GM21367 (cell line): Measurements from ENCODE around the gene ATAT1.

Source experiments
- ATAC-seq: cut with Tn5 transposase; IDR thresholded peaks from one replicate; pipeline ENCODE4 v1.9.1; 2021; ENCODE audit not compliant: unreplicated experiment

Gene ATAT1

DNA sequence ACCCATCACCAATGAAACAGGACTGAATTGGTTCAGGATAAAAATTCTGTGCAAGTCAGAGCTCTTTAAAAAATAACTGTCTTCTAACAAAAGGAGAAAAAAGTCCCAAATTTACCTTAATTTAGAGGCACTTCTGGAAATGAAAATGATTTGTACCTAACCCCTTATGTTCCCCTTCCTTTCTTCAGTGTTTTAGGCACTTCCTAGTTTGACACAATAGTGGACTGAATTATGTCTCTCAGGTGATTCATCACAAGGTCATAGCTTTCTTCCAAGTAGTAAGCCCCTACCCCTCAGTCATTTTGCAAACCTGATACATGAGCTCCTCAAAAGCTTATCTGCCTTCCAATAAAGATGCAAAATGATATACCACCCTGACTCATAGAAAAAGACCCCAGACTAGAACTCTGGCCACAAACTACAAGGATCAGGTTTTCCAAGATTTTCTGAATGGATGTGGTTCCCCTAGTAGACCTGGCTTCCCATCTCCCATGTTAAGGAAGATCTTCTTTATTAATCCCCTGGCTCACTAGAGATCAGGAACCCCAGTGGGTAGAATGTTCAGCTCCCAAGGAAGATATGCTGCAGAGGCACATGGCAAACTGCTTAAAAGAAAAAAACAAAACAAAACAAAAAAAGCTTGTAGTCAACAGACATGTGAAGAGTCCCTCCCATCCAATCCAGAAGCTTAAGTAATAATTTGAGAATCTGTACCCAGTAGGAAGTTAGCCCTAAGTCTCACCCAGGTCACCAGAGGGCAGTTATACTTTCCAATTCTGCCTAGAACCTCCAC lies 13.2 kb upstream of the ATAT1 start:
- no peak for ATAC-seq

- ATAC-seq, result no peak
Measured at GRCh38 chr6:30614044-30614842, 12.4 kb upstream of the ATAT1 start.

DNA sequence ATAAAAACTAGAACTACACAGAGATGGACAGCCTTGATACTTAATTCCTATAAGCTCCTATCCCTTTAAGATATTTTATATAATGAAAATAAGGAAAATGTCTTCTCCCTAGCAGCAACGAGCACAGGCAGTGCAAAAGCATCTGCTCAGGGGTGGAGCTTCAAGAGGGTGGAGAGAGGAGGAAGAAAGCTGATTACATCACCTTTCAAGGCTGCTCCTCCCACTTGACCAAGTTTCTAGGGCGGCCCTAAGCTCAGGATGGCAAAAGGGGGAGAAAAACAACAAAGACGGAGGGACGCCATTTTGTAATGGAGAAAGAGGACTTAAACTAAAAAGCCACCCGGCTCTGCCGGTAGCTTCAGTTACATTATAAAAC lies 11.8 kb upstream of the ATAT1 start:
- peak; percentile 40 for ATAC-seq

- ATAC-seq, result no peak
Measured at GRCh38 chr6:30615219-30615957, 11.3 kb upstream of the ATAT1 start.

- no peak for ATAC-seq
Measured at GRCh38 chr6:30615958-30616810, 10.5 kb upstream of the ATAT1 start.

GRCh38 chr6:30616811-30617564 lies 9.7 kb upstream of the ATAT1 start, which contains the start of gene PPP1R10:
PPP1R10 (minus strand) TSS chr6:30617243; CDS start chr6:30609944, 7,299 bp downstream.
- peak; percentile 58 for ATAC-seq

DNA sequence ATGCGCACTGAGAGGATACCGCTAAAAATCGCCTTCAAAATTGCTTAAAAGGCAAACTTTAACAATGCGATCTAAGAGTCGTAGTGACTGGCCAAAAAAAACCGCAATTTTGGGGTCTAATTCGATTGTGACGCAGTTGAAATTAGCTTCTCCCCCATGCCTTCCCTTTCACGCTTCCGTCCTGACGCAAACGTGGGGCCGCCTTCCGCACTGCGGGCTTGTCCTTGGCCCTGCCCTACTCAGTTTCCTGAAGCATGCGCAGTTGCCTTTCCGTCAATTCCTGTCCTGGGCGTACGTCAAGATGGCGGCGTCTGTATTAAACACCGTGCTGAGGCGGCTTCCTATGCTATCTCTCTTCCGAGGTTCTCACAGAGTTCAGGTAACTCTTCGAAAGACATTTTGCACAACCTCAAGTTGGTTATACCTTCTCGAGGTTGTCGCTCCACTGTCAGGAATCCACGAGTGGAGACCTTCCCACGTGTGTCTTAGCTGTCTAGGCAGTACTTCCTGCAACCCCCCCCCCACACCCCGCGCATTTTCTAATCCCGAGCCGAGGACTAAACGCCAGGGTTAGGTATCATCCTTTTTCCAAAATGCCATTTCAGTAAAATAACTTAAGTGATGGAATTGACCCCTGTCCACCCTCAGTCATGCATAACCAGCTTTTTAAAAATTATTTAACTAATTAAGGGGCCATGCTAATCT lies 9.0 kb upstream of the ATAT1 start, which contains the start of gene MRPS18B:
Gene MRPS18B, plus strand, starts transcription at position 276 of the 705 bp plus-strand sequence. Its CDS starts 26 bp downstream, at position 302.
- peak; percentile 68 for ATAC-seq

DNA sequence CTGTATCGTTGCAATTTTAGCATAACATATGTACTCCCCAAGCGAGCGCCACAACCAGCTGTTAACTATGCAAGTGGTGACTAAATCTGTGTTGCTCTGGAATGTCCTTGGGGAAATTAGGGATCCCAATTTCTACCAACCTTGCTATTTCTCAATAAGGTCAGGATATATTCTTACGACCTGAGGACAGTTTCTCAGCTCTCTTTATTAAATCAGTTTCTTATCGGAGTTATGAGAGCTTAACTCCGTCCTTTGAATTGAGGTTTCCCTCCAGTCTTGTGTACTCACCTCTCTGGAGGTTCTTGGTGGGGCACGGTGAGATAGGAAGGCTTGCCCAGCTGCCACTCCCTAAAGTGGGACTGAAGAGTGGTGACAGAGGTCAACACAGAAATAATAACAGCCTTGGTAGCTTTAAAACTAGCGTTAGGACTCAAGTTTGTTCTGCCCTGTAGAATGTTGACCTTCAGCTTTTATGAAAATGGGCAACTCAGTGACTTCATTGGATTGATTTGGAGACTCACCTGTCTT lies 8.3 kb upstream of the ATAT1 start:
- no peak for ATAC-seq

DNA sequence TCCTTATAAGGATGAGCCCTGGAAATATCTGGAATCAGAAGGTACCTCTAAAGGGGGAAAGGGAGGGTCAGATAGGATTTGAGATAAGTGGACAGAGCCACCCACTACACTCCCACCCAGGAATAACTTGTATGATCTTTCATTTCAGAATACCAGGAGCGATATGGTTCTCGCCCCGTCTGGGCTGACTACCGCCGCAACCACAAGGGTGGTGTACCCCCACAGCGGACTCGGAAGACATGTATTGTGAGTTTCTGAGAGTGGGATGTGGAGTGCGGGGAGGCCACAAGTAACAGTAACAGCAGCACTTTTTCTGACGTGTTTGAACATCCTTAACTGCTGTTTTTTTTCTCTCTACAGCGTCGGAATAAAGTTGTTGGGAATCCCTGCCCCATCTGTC lies 7.1 kb upstream of the ATAT1 start:
- no peak for ATAC-seq

GRCh38 chr6:30625511-30625910 lies 1.2 kb upstream of the ATAT1 start:
- ATAC-seq, result no peak

- no peak for ATAC-seq
Measured at GRCh38 chr6:30635834-30636233, 9.2 kb downstream of the ATAT1 start.

- no peak for ATAC-seq
Measured at GRCh38 chr6:30640481-30640880, 13.8 kb downstream of the ATAT1 start.

GRCh38 chr6:30641048-30641447 lies 14.4 kb downstream of the ATAT1 start:
- ATAC-seq, result no peak

DNA sequence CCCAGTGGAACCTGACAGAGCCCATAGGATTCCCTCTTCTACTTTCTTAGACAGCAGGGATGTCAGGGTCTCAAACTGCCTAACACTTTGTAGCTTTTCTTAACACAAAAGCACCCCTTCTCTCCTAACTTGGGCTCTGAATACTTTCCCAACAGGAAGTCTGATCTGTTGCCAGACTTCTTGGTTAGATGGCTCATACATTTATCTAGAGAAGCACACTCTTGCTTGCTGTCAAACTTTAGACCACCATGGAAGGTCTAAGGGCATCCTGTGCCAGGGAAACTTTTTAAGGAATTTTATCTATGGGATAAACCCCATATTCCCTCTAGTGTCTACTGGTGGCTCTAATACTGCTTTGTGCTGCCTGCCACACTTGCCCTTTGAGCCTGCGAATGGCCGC lies 17.0 kb downstream of the ATAT1 start:
- no peak for ATAC-seq

GRCh38 chr6:30644769-30645168 lies 18.1 kb downstream of the ATAT1 start:
- no peak for ATAC-seq

- ATAC-seq, result no peak
Measured at GRCh38 chr6:30645989-30646388, 19.3 kb downstream of the ATAT1 start.

DNA sequence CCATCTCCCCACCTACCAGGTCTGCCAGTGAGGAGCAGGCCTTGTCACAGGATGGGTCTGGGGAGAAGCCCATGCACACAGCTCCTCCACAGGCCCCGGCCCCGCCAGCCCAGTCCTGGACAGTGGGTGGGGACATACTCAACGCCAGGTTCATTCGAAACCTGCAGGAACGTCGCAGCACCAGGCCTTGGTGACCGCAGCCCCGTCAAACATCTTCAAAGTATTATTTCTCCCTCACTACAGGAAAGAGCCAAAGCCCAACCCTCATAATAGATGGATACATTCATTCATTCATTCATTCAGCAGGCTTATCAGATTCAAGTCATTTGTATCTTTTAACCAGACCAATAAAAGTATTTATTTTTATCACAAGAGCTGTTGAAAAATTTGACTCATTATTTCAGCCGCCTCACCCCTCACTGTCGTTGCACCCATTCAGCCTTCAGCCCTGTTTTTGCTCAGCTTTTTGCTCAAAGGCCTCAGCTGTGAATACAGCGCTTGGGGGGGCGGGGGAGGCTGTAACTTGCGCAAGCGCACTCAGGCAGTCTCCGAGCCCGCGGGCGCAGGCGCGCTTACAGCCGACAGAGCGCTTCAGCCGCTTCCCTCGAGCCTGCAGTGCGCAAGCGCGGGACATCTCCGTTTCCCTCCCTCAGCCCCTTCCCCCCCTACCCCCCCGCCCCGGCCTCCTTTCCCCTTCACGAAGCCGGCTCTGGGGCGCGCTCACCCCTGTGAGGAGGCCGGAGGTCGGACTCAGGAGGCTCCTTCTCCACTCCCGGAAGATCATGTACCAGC lies 20.0 kb downstream of the ATAT1 start, which contains the start of gene C6orf136:
Gene C6orf136, plus strand, starts transcription at position 684 of the 792 bp plus-strand sequence. Its CDS starts 99 bp downstream, at position 783.
- peak; percentile 44 for ATAC-seq
